C4-2B (cell line): ENCODE results near the gene CDKN2B-AS1.

Experiments
- H3K27ac ChIP-seq: fragments of 450-650 bp; 2 replicates; pipeline ENCODE4 v1.5.1; 2017
- ZFX ChIP-seq: fragments of 450-650 bp; IDR thresholded peaks from 2 replicates; pipeline ENCODE4 v1.6.1; 2017
- TF ChIP-seq, protein P1 (sequence below): fragments of 450-650 bp; conservative IDR thresholded peaks from 2 replicates; pipeline ENCODE4 v1.5.1; 2017; ENCODE audit warnings: mild to moderate bottlenecking

Gene CDKN2B-AS1

DNA sequence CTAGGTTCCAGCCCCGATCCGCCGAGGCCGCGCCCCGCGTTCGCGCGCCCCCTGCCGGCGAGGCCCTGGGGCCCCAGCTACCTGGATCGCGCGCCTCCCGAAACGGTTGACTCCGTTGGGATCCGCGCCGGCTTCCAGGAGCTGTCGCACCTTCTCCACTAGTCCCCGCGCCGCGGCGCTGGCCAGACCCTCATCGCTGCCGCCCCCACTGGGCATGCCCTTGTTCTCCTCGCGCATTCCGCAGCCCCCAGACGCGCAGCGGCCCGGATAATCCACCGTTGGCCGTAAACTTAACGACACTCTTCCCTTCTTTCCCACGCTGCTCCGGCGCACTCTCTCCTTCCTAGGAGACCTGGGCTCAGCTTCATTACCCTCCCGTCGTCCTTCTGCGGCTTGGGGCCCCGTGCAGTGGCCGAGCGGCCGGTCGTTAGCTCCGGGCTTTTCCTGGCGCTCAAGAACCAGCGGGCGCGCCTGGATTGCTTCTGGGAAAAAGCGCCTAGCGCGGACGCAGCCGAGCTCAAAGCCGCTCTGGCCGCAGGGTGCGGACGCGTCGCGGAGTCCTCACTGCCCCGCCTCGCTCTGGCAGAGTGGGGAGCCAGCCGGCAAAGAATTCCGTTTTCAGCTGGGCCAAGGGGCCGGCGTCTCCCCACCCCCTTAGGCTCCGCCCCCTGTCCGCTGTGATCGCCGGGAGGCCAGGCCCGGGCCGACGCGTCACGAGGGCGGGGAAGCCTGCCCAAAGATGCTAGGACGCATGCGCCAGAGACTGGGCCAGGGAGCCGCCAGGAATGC, 14.3 kb downstream of the CDKN2B-AS1 start, which contains the start of gene CDKN2B:
CDKN2B (minus strand) TSS at position 589 of the 789 bp plus-strand sequence; CDS start at position 237, 352 bp downstream.
- peak within 1 kb of the TSS; percentile 51 for H3K27ac ChIP-seq

GRCh38 chr9:22009506-22009867, 14.9 kb downstream of the CDKN2B-AS1 start:
- H3K27ac ChIP-seq: peak overlapping the region; percentile 51

More for the DNA sequence above, 14.3 kb downstream of the CDKN2B-AS1 start, which contains the start of gene CDKN2B:
- TF ChIP-seq, protein P1, sequence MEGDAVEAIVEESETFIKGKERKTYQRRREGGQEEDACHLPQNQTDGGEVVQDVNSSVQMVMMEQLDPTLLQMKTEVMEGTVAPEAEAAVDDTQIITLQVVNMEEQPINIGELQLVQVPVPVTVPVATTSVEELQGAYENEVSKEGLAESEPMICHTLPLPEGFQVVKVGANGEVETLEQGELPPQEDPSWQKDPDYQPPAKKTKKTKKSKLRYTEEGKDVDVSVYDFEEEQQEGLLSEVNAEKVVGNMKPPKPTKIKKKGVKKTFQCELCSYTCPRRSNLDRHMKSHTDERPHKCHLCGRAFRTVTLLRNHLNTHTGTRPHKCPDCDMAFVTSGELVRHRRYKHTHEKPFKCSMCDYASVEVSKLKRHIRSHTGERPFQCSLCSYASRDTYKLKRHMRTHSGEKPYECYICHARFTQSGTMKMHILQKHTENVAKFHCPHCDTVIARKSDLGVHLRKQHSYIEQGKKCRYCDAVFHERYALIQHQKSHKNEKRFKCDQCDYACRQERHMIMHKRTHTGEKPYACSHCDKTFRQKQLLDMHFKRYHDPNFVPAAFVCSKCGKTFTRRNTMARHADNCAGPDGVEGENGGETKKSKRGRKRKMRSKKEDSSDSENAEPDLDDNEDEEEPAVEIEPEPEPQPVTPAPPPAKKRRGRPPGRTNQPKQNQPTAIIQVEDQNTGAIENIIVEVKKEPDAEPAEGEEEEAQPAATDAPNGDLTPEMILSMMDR: peak; percentile 99
- TF ChIP-seq ZFX: no peak

DNA sequence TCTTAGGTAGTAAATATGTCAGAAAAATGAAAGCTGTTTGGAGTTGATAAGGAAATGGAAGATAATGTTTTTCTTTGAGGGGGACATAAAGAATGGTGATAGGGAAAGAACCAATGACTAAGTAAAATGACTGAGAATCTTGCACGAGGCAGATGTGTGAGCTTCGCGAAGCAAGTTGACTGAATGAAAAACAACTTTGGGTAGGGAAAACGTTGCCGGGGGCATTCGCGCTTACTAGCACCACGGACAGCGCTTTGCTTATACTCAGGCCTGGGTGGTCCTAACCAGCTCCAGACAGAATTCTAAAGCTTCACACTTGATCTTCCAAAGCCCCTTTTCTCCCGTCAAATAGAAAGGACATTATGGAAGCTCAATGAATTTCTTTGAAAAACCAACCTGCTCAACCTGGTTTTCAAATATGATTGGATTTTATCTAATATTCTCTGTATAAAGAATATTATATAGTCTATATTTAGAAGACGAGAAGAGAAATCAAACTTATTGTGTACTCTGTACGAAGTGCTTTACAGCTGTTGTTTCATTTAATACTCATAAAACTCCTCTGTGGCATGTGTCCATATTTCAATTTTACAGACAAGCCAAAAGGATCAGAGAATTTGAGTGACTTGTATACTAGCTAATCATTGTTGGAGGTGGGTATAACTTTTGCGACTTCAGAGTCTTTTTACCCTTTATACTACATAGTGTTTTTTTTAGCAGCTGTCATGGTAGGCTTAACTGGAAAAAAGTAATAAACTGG, 16.5 kb downstream of the CDKN2B-AS1 start:
- no peak for TF ChIP-seq ZFX
- TF ChIP-seq, protein P1: no peak
- H3K27ac ChIP-seq: no peak overlapping the region

More at GRCh38 chr9:22009506-22009867, 14.9 kb downstream of the CDKN2B-AS1 start:
- TF ChIP-seq, protein P1: no peak
- TF ChIP-seq ZFX: no peak

- TF ChIP-seq, protein P1: no peak
- no peak for TF ChIP-seq ZFX
- H3K27ac ChIP-seq: no peak overlapping the region
Measured at GRCh38 chr9:22022396-22022795, 27.8 kb downstream of the CDKN2B-AS1 start.

- H3K27ac ChIP-seq: no peak overlapping the region
Measured at GRCh38 chr9:22026696-22027095, 32.1 kb downstream of the CDKN2B-AS1 start.

GRCh38 chr9:22028394-22028793, 33.8 kb downstream of the CDKN2B-AS1 start:
- TF ChIP-seq, protein P1: no peak
- TF ChIP-seq ZFX: no peak
- no peak overlapping the region for H3K27ac ChIP-seq

More at GRCh38 chr9:22026696-22027095, 32.1 kb downstream of the CDKN2B-AS1 start:
- TF ChIP-seq, protein P1: no peak
- no peak for TF ChIP-seq ZFX

DNA sequence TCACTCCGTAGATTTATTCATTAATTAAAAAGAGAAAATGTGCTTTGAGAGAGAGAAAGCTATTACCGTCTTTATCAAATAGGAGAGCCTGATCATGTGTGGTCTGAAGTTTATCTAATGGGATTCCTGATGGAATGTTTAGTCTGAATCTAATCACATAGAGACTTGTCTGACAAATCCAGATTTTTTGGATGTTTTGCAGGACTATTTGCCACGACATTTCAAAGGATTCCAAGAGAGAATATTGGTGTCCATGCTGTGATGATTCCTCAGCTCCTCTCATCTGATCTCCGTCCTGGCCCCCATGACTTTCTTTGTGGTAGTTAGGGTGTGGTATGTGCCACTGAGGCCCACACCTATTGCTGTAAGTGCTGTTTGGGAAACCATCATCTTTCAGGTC, 34.6 kb downstream of the CDKN2B-AS1 start:
- no peak overlapping the region for H3K27ac ChIP-seq
- TF ChIP-seq ZFX: no peak
- TF ChIP-seq, protein P1: no peak
